H1 (cell line): Measurements from ENCODE around the gene DPF3. TPM values are rescaled to one million over a fixed set of nuclear protein-coding genes. Genes with fewer than 3 reads are reported as not detected.

Source experiments
- CTCF ChIA-PET: fragments of 300-600 bp; sonication (Branson Sonifier 250); formaldehyde crosslinking; loops from one replicate; lab custom pipeline; 2021; ENCODE audit not compliant: partially characterized antibody; lab: Charles Lee
- POLR2A ChIA-PET: fragments of 300-600 bp; sonication (Branson Sonifier 250); formaldehyde crosslinking; loops from one replicate; lab custom pipeline; 2021; ENCODE audit warnings: inconsistent platforms; ENCODE audit not compliant: partially characterized antibody; lab: Charles Lee
- DNase-seq, 2 experiments: peaks; one replicate each; pipeline versions ENCODE4 v3.0.0 to v3.0.0-alpha.2; 2010 to 2022; ENCODE audit warnings: low spot score in 2 of 2, low read depth in 1 of 2, mixed read lengths in 1 of 2
- FAIRE-seq: peaks from 2 replicates; lab custom pipeline; 2011; peaks lifted over from hg19 to GRCh38; lab: Jason Lieb, UNC
- H2AFZ ChIP-seq: 2 replicates; pipeline ENCODE4 v1.8.1; 2012; ENCODE audit warnings: low read length, inconsistent platforms
- H2AK5ac ChIP-seq: 2 replicates; pipeline ENCODE4 v1.6.1; 2013; ENCODE audit warnings: low read depth, low read length
- H2BK120ac ChIP-seq: replicated peaks from 2 replicates; pipeline ENCODE3; 2013; ENCODE audit warnings: low read depth, low read length, inconsistent platforms
- H2BK12ac ChIP-seq: 2 replicates; pipeline ENCODE4 v1.6.1; 2013; ENCODE audit warnings: low read depth, low read length
- H2BK15ac ChIP-seq: 2 replicates; pipeline ENCODE4 v1.6.1; 2013; ENCODE audit warnings: low read length
- H2BK20ac ChIP-seq: 2 replicates; pipeline ENCODE4 v1.6.1; 2013; ENCODE audit warnings: low read length
- H2BK5ac ChIP-seq: 2 replicates; pipeline ENCODE4 v1.6.1; 2013; ENCODE audit warnings: low read depth, low read length
- H3K14ac ChIP-seq: 2 replicates; pipeline ENCODE4 v1.6.1; 2013; ENCODE audit warnings: inconsistent platforms; ENCODE audit not compliant: insufficient read length
- H3K18ac ChIP-seq: 2 replicates; pipeline ENCODE4 v1.6.1; 2013; ENCODE audit warnings: low read length; ENCODE audit errors: extremely low read depth
- H3K23ac ChIP-seq: 2 replicates; pipeline ENCODE4 v1.6.1; 2013; ENCODE audit warnings: inconsistent platforms; ENCODE audit not compliant: insufficient read length
- H3K23me2 ChIP-seq: 2 replicates; pipeline ENCODE4 v1.6.1; 2013; ENCODE audit warnings: low read depth, low read length
- H3K27ac ChIP-seq: 2 replicates; pipeline ENCODE4 v1.6.1; 2011; ENCODE audit warnings: low read depth, low read length, inconsistent platforms
- H3K27me3 ChIP-seq, 4 experiments: replicated peaks in 1 of 4; 1 replicate in 1 of 4; 2 replicates in 3 of 4; pipeline versions ENCODE4 v1.6.1 to v1.8.1; 2011 to 2013; ENCODE audit warnings: low read length in 3 of 4, mild to moderate bottlenecking in 3 of 4, inconsistent platforms in 2 of 4, mixed read lengths in 2 of 4, moderate library complexity in 1 of 4; ENCODE audit not compliant: control insufficient read depth in 3 of 4, insufficient read depth in 3 of 4; ENCODE audit errors: extremely low read depth in 1 of 4
- H3K36me3 ChIP-seq, 4 experiments: 2 replicates each; pipeline versions ENCODE4 v1.6.1 to v1.8.1; 2011 to 2013; ENCODE audit warnings: mild to moderate bottlenecking in 4 of 4, low read length in 3 of 4, moderate library complexity in 2 of 4, control low read depth in 1 of 4, inconsistent platforms in 1 of 4; ENCODE audit not compliant: insufficient read depth in 4 of 4, control insufficient read depth in 2 of 4
- H3K4ac ChIP-seq: replicated peaks from 2 replicates; pipeline ENCODE3; 2013; ENCODE audit warnings: low read length, low read depth, mixed read lengths, inconsistent platforms; ENCODE audit not compliant: insufficient read length
- H3K4me1 ChIP-seq, 4 experiments: replicated peaks in 1 of 4; 1 replicate in 1 of 4; 2 replicates in 3 of 4; pipeline versions ENCODE4 v1.6.1 to v1.8.1; 2011 to 2013; ENCODE audit warnings: low read length in 3 of 4, inconsistent platforms in 2 of 4, mixed read lengths in 1 of 4; ENCODE audit not compliant: insufficient read depth in 4 of 4, control insufficient read depth in 3 of 4
- H3K4me2 ChIP-seq, 2 experiments: 2 replicates each; pipeline versions ENCODE4 v1.6.1 to v1.8.1; 2011 to 2013; ENCODE audit warnings: low read depth in 2 of 2, low read length in 2 of 2, control low read depth in 1 of 2, inconsistent platforms in 1 of 2, mild to moderate bottlenecking in 1 of 2; ENCODE audit not compliant: insufficient read depth in 1 of 2
- H3K4me3 ChIP-seq, 4 experiments: fragments of 200-600, 300-600 bp in 1 of 4; sonication (generic), shearing (Covaris generic), sonication (Bioruptor Twin) in 1 of 4; 2 replicates each; pipeline versions ENCODE4 v1.5.1 to v1.8.1; 2011 to 2016; ENCODE audit warnings: low read length in 4 of 4, low read depth in 3 of 4, control low read depth in 2 of 4, inconsistent platforms in 2 of 4, mild to moderate bottlenecking in 2 of 4, mixed read lengths in 1 of 4, moderate library complexity in 1 of 4; ENCODE audit not compliant: insufficient read depth in 2 of 4; ENCODE audit errors: extremely low read depth in 1 of 4
- H3K56ac ChIP-seq: replicated peaks from 2 replicates; pipeline ENCODE3; 2013; ENCODE audit warnings: low read depth, mild to moderate bottlenecking, mixed read lengths, low read length, inconsistent platforms; ENCODE audit not compliant: insufficient read length
- H3K79me1 ChIP-seq: 2 replicates; pipeline ENCODE4 v1.6.1; 2013; ENCODE audit warnings: low read depth, low read length, control low read depth
- H3K79me2 ChIP-seq, 2 experiments: 2 replicates each; pipeline versions ENCODE4 v1.6.1 to v1.8.1; 2012 to 2013; ENCODE audit warnings: low read length in 2 of 2, mild to moderate bottlenecking in 2 of 2, inconsistent platforms in 1 of 2; ENCODE audit not compliant: insufficient read depth in 2 of 2, control insufficient read depth in 1 of 2
- H3K9ac ChIP-seq, 4 experiments: replicated peaks in 1 of 4; 1 replicate in 1 of 4; 2 replicates in 3 of 4; pipeline versions ENCODE4 v1.6.1 to v1.8.1; 2011 to 2013; ENCODE audit warnings: low read depth in 3 of 4, low read length in 3 of 4, control low read depth in 2 of 4, mild to moderate bottlenecking in 2 of 4, moderate library complexity in 2 of 4, inconsistent platforms in 1 of 4; ENCODE audit errors: extremely low read depth in 1 of 4
- H3K9me3 ChIP-seq, 2 experiments: 2 replicates each; pipeline versions ENCODE4 v1.6.1 to v1.8.1; 2012 to 2013; ENCODE audit warnings: mild to moderate bottlenecking in 2 of 2, moderate library complexity in 2 of 2, control low read depth in 1 of 2, inconsistent platforms in 1 of 2, low read depth in 1 of 2, low read length in 1 of 2, mixed read lengths in 1 of 2; ENCODE audit not compliant: insufficient read depth in 2 of 2
- H4K20me1 ChIP-seq, 2 experiments: replicated peaks in 1 of 2; 2 replicates each; pipeline versions ENCODE3 to v1.8.1; 2011 to 2013; ENCODE audit warnings: inconsistent platforms in 2 of 2, low read length in 2 of 2, mild to moderate bottlenecking in 1 of 2; ENCODE audit not compliant: insufficient read depth in 2 of 2, control insufficient read depth in 1 of 2
- H4K5ac ChIP-seq: 2 replicates; pipeline ENCODE4 v1.6.1; 2013; ENCODE audit warnings: low read length, low read depth, mixed read lengths, inconsistent platforms; ENCODE audit not compliant: insufficient read length
- H4K8ac ChIP-seq: 2 replicates; pipeline ENCODE4 v1.8.0; 2013; ENCODE audit warnings: mild to moderate bottlenecking, moderate library complexity, low read length, inconsistent platforms; ENCODE audit not compliant: insufficient read depth; ENCODE audit errors: extremely low read depth
- H4K91ac ChIP-seq: replicated peaks from 2 replicates; pipeline ENCODE3; 2013; ENCODE audit warnings: low read length, mixed read lengths, inconsistent platforms; ENCODE audit not compliant: insufficient read length
- BRCA1 ChIP-seq: IDR thresholded peaks from 2 replicates; pipeline ENCODE4 v1.6.1; 2012; ENCODE audit warnings: low read depth, low read length, improper control_type of control experiment
- CBX5 ChIP-seq: fragments of 300-800, 300-1000 bp; sonication (generic); IDR thresholded peaks from 2 replicates; pipeline ENCODE4 v1.7.1; 2016; ENCODE audit warnings: antibody characterized with exemption, low read length, low read depth
- EGR1 ChIP-seq: IDR thresholded peaks from 2 replicates; pipeline ENCODE4 v1.6.1; 2011; ENCODE audit warnings: low read depth, low read length, borderline replicate concordance
- KDM1A ChIP-seq: fragments of 200-600, 300-600 bp; sonication (generic); IDR thresholded peaks from 2 replicates; pipeline ENCODE4 v1.7.1; 2016; ENCODE audit warnings: mild to moderate bottlenecking, low read length, borderline replicate concordance
- POLR2A ChIP-seq, 2 experiments: IDR thresholded peaks; 1 replicate in 1 of 2; 2 replicates in 1 of 2; pipeline ENCODE4 v1.6.1; 2011; ENCODE audit warnings: low read depth in 2 of 2, low read length in 2 of 2, mild to moderate bottlenecking in 2 of 2; ENCODE audit errors: control extremely low read depth in 1 of 2
- RXRA ChIP-seq: IDR thresholded peaks from 2 replicates; pipeline ENCODE4 v1.6.1; 2011; ENCODE audit warnings: low read depth, mild to moderate bottlenecking, low read length, moderate library complexity; ENCODE audit not compliant: insufficient read depth
- SAP30 ChIP-seq: fragments of 300-600 bp; sonication (generic); IDR thresholded peaks from 2 replicates; pipeline ENCODE4 v1.7.1; 2012; ENCODE audit warnings: low read length, moderate library complexity, mild to moderate bottlenecking, inconsistent platforms; ENCODE audit not compliant: insufficient read depth, insufficient replicate concordance
- SP4 ChIP-seq: IDR thresholded peaks from 2 replicates; pipeline ENCODE4 v1.6.1; 2012; ENCODE audit warnings: low read length, inconsistent platforms
- SUZ12 ChIP-seq: fragments of 200-600 bp; sonication (generic); IDR thresholded peaks from 2 replicates; pipeline ENCODE4 v1.6.1; 2012; ENCODE audit warnings: mild to moderate bottlenecking, inconsistent platforms, low read length, moderate library complexity, mixed read lengths
- ZNF274 ChIP-seq: IDR thresholded peaks from 2 replicates; pipeline ENCODE4 v1.7.0; 2012; ENCODE audit warnings: low read length, borderline replicate concordance; ENCODE audit errors: extremely low read depth
- WGBS, 2 experiments: shearing (Covaris generic) in 1 of 2; methylation state at CpG; one replicate each; pipeline versions ENCODE4 v1.1.6 to v1.1.7; 2013 to 2015; ENCODE audit warnings: low lambda C conversion rate in 2 of 2, mixed read lengths in 2 of 2, inconsistent platforms in 1 of 2, low coverage in 1 of 2, missing lambda C conversion rate in 1 of 2; ENCODE audit not compliant: insufficient replicate concordance in 2 of 2, insufficient coverage in 1 of 2, insufficient read length in 1 of 2; ENCODE audit errors: extremely low coverage in 1 of 2, missing lambda C conversion rate in 1 of 2; 5-methylcytosine and 5-hydroxymethylcytosine counted together
- polyA plus RNA-seq, 7 experiments: library from polyadenylated mRNA; depleted of rRNA in 3 of 7; stranded (reverse) in 5 of 7; unstranded in 2 of 7; fragments of >200 nt in 5 of 7; fragments of 200-250 nt in 2 of 7; gene quantifications; 1 replicate in 5 of 7; 2 replicates in 1 of 7; 4 replicates in 1 of 7; pipeline versions ENCODE4 v1.2.1 to v1.2.3, GENCODE V29; 2011 to 2013; ENCODE audit warnings: missing spikeins in 2 of 7, mixed read lengths in 2 of 7
- total RNA-seq: library from RNA; stranded (reverse); fragmentation: NEBNext Ultra II Directional; extraction: Animal tissue kit (Norgen Biotek cat#: 25700); gene quantifications from 2 replicates; pipeline ENCODE4 v1.2.1, GENCODE V29; 2021
- TF ChIP-seq, protein P1 (sequence below): IDR thresholded peaks from 2 replicates; pipeline ENCODE4 v1.6.1; 2012; ENCODE audit warnings: low read length, inconsistent platforms
- TF ChIP-seq, protein P2 (sequence below): IDR thresholded peaks from 2 replicates; pipeline ENCODE4 v1.6.1; 2011; ENCODE audit warnings: low read depth, mild to moderate bottlenecking, low read length; ENCODE audit not compliant: insufficient read depth

The DPF3 gene
- total and polyA plus RNA-seq, 2 of the 8 experiments (the other 6 are each of a cell fraction or from before 2014, with no cell fraction given), result 0.19 TPM; not detected in 1

DNA sequence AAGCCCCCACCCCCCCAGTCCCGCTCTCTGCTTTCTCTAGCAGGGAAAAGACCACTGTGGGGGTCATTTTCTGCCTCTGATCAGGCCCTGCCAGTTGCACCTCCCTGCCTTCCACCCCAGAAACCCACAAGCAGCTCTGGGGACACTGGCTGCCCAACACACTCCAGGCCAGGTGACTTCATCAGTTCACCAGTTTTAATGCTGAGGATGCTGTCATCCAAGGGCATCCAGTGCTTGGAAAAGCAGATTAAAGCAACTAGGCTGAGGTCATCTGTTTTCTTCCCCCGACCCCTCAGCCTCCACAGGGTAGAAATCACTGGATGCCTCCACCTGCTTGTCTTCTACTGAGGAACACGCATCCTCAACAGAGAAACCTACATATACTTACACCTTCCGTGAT lies 282.4 kb downstream of the DPF3 start:
- H2BK12ac ChIP-seq, result no peak overlapping the region
- TF ChIP-seq RXRA (no peak), EGR1 (no peak), SP4 (no peak), KDM1A (no peak), SAP30 (no peak), ZNF274 (no peak), POLR2A (IDR thresholded peaks at IDR 0.05; ENCODE audit: control extremely low read depth in 1 of 2, low read depth in 2 of 2, low read length in 2 of 2) (no peak), BRCA1 (no peak), CBX5 (no peak), SUZ12 (no peak)
- TF ChIP-seq, protein P1, sequence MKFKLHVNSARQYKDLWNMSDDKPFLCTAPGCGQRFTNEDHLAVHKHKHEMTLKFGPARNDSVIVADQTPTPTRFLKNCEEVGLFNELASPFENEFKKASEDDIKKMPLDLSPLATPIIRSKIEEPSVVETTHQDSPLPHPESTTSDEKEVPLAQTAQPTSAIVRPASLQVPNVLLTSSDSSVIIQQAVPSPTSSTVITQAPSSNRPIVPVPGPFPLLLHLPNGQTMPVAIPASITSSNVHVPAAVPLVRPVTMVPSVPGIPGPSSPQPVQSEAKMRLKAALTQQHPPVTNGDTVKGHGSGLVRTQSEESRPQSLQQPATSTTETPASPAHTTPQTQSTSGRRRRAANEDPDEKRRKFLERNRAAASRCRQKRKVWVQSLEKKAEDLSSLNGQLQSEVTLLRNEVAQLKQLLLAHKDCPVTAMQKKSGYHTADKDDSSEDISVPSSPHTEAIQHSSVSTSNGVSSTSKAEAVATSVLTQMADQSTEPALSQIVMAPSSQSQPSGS, result no peak
- TF ChIP-seq, protein P2, sequence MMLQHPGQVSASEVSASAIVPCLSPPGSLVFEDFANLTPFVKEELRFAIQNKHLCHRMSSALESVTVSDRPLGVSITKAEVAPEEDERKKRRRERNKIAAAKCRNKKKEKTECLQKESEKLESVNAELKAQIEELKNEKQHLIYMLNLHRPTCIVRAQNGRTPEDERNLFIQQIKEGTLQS, result no peak

More for the DNA sequence above, 282.4 kb downstream of the DPF3 start:
- Histone ChIP-seq H2BK20ac (no peak overlapping the region), H3K79me1 (no peaks in the 10 kb centered on the region), H3K4ac (no peak overlapping the region), H4K20me1 (no peaks in the 10 kb centered on the region), H3K79me2 (no peaks in the 10 kb centered on the region), H2BK5ac (no peak overlapping the region), H3K4me1 (no peaks in the 10 kb centered on the region), H3K27ac (no peak overlapping the region), H3K9ac (no peak overlapping the region), H4K8ac (no peak overlapping the region), H3K4me2 (no peak overlapping the region), H2BK120ac (no peak overlapping the region), H3K9me3 (no peaks in the 10 kb centered on the region), H3K23me2 (no peaks in the 10 kb centered on the region), H3K23ac (no peak overlapping the region), H4K5ac (no peak overlapping the region), H3K36me3 (no peaks in the 10 kb centered on the region), H2AFZ (no peak overlapping the region), H3K56ac (no peak overlapping the region), H2BK15ac (no peak overlapping the region), H2AK5ac (no peak overlapping the region), H4K91ac (no peak overlapping the region), H3K27me3 (no peaks in the 10 kb centered on the region; a peak in 1 of 7 replicates), H3K14ac (no peak overlapping the region), H3K18ac (no peak overlapping the region), H3K4me3 (no peak overlapping the region)
- FAIRE-seq (no peak), DNase-seq (peak in 1 of 2 experiments; percentile 22)
- CTCF ChIA-PET, result interaction anchor here (1.0 kb wide), 1 partner anchor 78 kb away, joined by 3 read pairs; no protein-coding TSS in a partner anchor
- 87% methylated on average over 3 of the region's 4 CpGs; no CpG with 5 or more reads in 1 of the 2 experiments for WGBS, 2 experiments
- POLR2A ChIA-PET, result no interaction called here
